ENCODE results near the gene CDC42EP3. TPM values are rescaled to one million over a fixed set of nuclear protein-coding genes. Genes with fewer than 3 reads are reported as not detected.

The CDC42EP3 gene
- total RNA-seq, 1 donor from 2014 or later = 44.1 TPM

- no peak for DNase-seq (ENCODE audit: low spot score)
Observed at GRCh38 chr2:37636381-37637066, 34.9 kb downstream of the CDC42EP3 start.

GRCh38 chr2:37635504-37636380 is 35.7 kb downstream of the CDC42EP3 start:
- DNase-seq (ENCODE audit: low spot score) = peak; percentile 40

GRCh38 chr2:37634914-37635503 is 36.4 kb downstream of the CDC42EP3 start:
- DNase-seq (ENCODE audit: low spot score) = no peak

- no peak for DNase-seq (ENCODE audit: low spot score)
Observed at GRCh38 chr2:37633845-37634244, 37.6 kb downstream of the CDC42EP3 start.

GRCh38 chr2:37633234-37633633 is 38.2 kb downstream of the CDC42EP3 start:
- no peak for DNase-seq (ENCODE audit: low spot score)

GRCh38 chr2:37632310-37632709 is 39.1 kb downstream of the CDC42EP3 start:
- DNase-seq (ENCODE audit: low spot score) = no peak

GRCh38 chr2:37631698-37632097 is 39.7 kb downstream of the CDC42EP3 start:
- DNase-seq (ENCODE audit: low spot score) = no peak

- DNase-seq (ENCODE audit: low spot score) = no peak
Observed at GRCh38 chr2:37631292-37631691, 40.1 kb downstream of the CDC42EP3 start.

GRCh38 chr2:37630776-37631175 is 40.7 kb downstream of the CDC42EP3 start:
- no peak for DNase-seq (ENCODE audit: low spot score)

- no peak for DNase-seq (ENCODE audit: low spot score)
Observed at GRCh38 chr2:37630301-37630700, 41.1 kb downstream of the CDC42EP3 start.

GRCh38 chr2:37629529-37629928 is 41.9 kb downstream of the CDC42EP3 start:
- no peak for DNase-seq (ENCODE audit: low spot score)

GRCh38 chr2:37627710-37628109 is 43.7 kb downstream of the CDC42EP3 start:
- no peak for DNase-seq (ENCODE audit: low spot score)

GRCh38 chr2:37625796-37626571 is 45.5 kb downstream of the CDC42EP3 start:
- DNase-seq (ENCODE audit: low spot score) = no peak

- no peak for DNase-seq (ENCODE audit: low spot score)
Observed at GRCh38 chr2:37625156-37625555, 46.3 kb downstream of the CDC42EP3 start.

GRCh38 chr2:37623971-37624900 is 47.2 kb downstream of the CDC42EP3 start:
- DNase-seq (ENCODE audit: low spot score) = no peak

- DNase-seq (ENCODE audit: low spot score) = no peak
Observed at GRCh38 chr2:37623406-37623805, 48.0 kb downstream of the CDC42EP3 start.

- no peak for DNase-seq (ENCODE audit: low spot score)
Observed at GRCh38 chr2:37622450-37623100, 48.9 kb downstream of the CDC42EP3 start.

GRCh38 chr2:37621199-37621598 is 50.2 kb downstream of the CDC42EP3 start:
- DNase-seq (ENCODE audit: low spot score) = no peak

GRCh38 chr2:37619959-37620300 is 51.5 kb downstream of the CDC42EP3 start:
- no peak for DNase-seq (ENCODE audit: low spot score)

Measured in umbilical cord (tissue), 2 donors.